ENCODE results near the gene BRME1. TPM values are rescaled to one million over a fixed set of nuclear protein-coding genes. Genes with fewer than 3 reads are reported as not detected.

Gene BRME1
- total and polyA plus RNA-seq, 3 donors from 2014 or later = 17.8 to 48.9 (median 26.3) TPM

DNA sequence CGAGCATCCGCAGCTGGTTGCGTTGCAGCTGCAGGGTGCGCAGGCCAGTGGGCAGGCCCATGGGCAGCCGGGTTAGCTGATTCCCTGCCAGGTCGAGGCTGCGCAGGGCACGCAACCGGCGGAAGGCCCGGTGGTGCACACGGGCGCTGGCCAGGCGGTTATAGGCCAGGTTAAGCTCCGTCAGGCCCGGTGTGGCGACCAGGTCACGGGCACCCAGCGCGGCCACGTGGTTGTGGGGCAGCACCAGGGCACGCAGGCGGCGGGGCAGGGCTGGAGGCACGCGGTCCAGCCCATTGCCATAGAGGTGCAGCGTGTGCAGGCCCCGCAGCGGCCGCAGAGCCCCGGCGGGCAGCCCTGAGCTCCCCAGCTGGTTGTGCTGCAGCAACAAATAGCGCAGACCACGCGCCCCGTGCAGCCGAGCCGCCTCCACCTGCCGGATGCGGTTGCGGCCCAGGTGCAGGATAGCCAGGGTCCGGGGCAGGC is 27.0 kb upstream of the BRME1 start:
- H3K27me3 ChIP-seq = no peaks in the 10 kb centered on the region
- no peaks in the 10 kb centered on the region for H3K9me3 ChIP-seq
- H3K4me1 ChIP-seq = peaks cover 4% of the 10 kb centered on the region
- 94% methylated on average over 38 of the region's 42 CpGs; no CpG with 5 or more reads in 1 of the 2 donors for WGBS, 2 donors
- H3K4me3 ChIP-seq = no peak overlapping the region
- H3K36me3 ChIP-seq (ENCODE audit: low read depth, missing control alignments) = no peaks in the 10 kb centered on the region
- no peak for TF ChIP-seq POLR2A (IDR thresholded peaks at IDR 0.05)
- TF ChIP-seq, protein P1, sequence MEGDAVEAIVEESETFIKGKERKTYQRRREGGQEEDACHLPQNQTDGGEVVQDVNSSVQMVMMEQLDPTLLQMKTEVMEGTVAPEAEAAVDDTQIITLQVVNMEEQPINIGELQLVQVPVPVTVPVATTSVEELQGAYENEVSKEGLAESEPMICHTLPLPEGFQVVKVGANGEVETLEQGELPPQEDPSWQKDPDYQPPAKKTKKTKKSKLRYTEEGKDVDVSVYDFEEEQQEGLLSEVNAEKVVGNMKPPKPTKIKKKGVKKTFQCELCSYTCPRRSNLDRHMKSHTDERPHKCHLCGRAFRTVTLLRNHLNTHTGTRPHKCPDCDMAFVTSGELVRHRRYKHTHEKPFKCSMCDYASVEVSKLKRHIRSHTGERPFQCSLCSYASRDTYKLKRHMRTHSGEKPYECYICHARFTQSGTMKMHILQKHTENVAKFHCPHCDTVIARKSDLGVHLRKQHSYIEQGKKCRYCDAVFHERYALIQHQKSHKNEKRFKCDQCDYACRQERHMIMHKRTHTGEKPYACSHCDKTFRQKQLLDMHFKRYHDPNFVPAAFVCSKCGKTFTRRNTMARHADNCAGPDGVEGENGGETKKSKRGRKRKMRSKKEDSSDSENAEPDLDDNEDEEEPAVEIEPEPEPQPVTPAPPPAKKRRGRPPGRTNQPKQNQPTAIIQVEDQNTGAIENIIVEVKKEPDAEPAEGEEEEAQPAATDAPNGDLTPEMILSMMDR (IDR thresholded peaks at IDR 0.05) = no peak
- intact Hi-C loops (cut with DNase I; ENCODE audit: low total_unique reads) = no loop called here
- DNase-seq = no peak
- no peak overlapping the region for H3K27ac ChIP-seq

DNA sequence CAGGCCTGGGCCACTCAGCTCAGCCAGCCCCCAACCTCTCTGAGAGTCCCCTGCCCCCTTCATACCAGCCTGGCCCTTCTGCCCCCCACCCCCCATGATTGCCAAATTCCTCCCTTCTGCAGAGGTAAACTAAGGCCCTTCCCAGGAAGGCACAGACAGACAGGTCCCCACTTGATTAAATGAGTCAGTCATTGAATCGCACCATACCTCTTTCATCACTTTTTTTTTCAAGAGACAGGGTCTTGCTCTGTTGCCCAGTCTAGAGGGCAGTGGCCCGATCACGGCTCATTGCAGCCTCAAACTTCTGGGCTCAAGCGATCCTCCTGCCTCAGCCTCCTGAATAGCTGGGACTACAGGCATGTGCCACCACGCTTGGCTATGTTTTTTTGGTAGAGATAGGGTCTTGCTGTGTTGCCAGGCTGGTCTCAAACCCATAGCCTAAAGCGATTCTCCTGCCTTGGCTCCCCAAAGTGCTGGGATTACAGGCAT is 26.3 kb upstream of the BRME1 start:
- H3K4me1 ChIP-seq = no peaks in the 10 kb centered on the region
- H3K27ac ChIP-seq = no peak overlapping the region
- H3K27me3 ChIP-seq = no peaks in the 10 kb centered on the region
- no peak for DNase-seq
- TF ChIP-seq POLR2A (IDR thresholded peaks at IDR 0.05) = no peak
- TF ChIP-seq, protein P1 (IDR thresholded peaks at IDR 0.05) = no peak
- no peaks in the 10 kb centered on the region for H3K9me3 ChIP-seq
- H3K4me3 ChIP-seq = no peak overlapping the region
- H3K36me3 ChIP-seq (ENCODE audit: low read depth, missing control alignments) = no peaks in the 10 kb centered on the region
- WGBS, 2 donors = 92 to 95% methylated on average over 6 of the region's 6 CpGs
- intact Hi-C loops (cut with DNase I; ENCODE audit: low total_unique reads) = no loop called here

DNA sequence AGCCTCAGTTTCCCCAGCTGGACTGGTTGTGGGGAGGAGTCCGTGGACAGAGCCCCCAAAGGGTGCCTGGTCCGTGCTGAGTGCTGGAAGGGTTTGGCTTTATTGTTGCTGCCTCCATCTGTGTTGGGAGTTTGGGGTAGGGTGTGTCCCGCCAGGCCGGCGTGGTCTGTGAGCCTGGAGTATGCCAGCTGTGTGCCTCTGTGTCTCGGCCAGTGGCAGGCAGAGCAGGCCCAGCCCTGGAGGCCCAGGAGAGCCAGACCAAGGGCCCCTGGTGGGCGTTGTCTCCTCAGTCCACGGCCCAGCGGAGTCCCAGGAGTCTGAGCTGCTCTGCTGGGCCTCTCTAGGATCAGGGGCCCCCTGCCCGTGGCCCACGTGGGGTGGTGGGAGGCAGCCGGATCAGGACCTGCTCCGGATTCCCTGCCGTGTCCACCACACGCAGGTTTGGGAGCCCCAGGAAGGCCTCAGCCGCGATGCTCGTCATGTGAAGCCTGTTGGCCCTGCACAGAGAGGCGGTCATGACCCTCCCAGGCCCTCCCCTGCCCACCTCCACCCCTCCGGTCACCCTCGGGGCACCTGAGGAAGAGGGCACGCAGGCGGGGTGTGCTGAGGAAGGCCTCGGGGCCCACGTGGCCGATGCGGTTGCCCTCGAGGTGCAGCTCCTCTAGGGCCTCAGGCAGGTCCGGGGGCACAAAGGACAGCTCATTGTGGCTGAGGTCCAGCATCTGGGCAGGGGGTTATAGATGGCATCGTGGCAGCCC is 25.7 kb upstream of the BRME1 start:
- TF ChIP-seq, protein P1 (IDR thresholded peaks at IDR 0.05) = no peak
- no peak for TF ChIP-seq POLR2A (IDR thresholded peaks at IDR 0.05)
- intact Hi-C loops (cut with DNase I; ENCODE audit: low total_unique reads) = no loop called here
- Histone ChIP-seq H3K4me3 (no peak overlapping the region), H3K4me1 (no peaks in the 10 kb centered on the region), H3K36me3 (ENCODE audit: low read depth, missing control alignments) (no peaks in the 10 kb centered on the region), H3K27me3 (no peaks in the 10 kb centered on the region), H3K27ac (no peak overlapping the region), H3K9me3 (no peaks in the 10 kb centered on the region)
- no peak for DNase-seq
- 80 to 81% methylated on average over 3 to 27 of the region's 30 CpGs for WGBS, 2 donors

DNA sequence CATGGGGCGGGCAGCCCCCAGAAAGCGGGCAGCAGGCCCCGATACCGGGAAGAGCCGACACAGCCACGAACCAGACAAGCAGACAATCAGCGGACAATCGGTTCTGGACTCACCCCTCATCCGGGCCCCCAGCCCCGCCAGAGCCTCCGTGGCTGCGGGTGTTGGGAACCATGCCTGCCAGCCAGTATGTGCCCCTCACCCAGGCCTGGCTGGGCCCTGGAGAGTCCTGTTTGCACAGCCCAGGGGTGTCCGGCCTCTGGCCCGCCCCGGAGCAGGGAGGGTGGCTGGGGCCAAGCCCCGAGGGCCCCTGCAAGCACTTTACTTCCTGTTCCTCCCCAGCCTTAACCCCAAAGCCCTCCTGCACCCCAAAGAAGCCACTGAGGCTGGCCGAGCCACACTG is 24.5 kb upstream of the BRME1 start:
- Histone ChIP-seq H3K4me1 (no peaks in the 10 kb centered on the region), H3K27ac (no peak overlapping the region), H3K9me3 (no peaks in the 10 kb centered on the region), H3K36me3 (ENCODE audit: low read depth, missing control alignments) (no peaks in the 10 kb centered on the region), H3K4me3 (no peak overlapping the region), H3K27me3 (no peaks in the 10 kb centered on the region)
- intact Hi-C loops (cut with DNase I; ENCODE audit: low total_unique reads) = no loop called here
- no peak for DNase-seq
- 78 to 80% methylated on average over 1 to 11 of the region's 17 CpGs for WGBS, 2 donors
- TF ChIP-seq, protein P1 (IDR thresholded peaks at IDR 0.05) = no peak
- no peak for TF ChIP-seq POLR2A (IDR thresholded peaks at IDR 0.05)

All from testis (tissue), 3 donors.